Gastroesophageal sphincter (tissue), 2 donors: ENCODE data around the gene STK33.
"Not testable (repeated sequence)": the region's sequence is repeated elsewhere in the genome, so short reads cannot be mapped to it uniquely, and the experiment has no call there.

Experiments used
- POLR2A ChIP-seq, 2 donors: fragments of 450-650 bp; IDR thresholded peaks; one replicate each; pipeline ENCODE4 v1.6.1; 2017; ENCODE audit warnings: antibody characterized with exemption in 2 of 2, mild to moderate bottlenecking in 2 of 2, moderate library complexity in 1 of 2
- POLR2AphosphoS5 ChIP-seq: sonication (generic); formaldehyde crosslinking; IDR thresholded peaks from one replicate; pipeline ENCODE4 v1.6.1; 2017; ENCODE audit warnings: antibody characterized with exemption

GRCh38 chr11:8467806-8468205 is 126.2 kb downstream of the STK33 start:
- not testable (repeated sequence) for TF ChIP-seq POLR2AphosphoS5; POLR2A (IDR thresholded peaks at IDR 0.05)
